Gastroesophageal sphincter (tissue), 4 donors: ENCODE measurements around the gene SYNPR. TPM values are rescaled to one million over a fixed set of nuclear protein-coding genes. Genes with fewer than 3 reads are reported as not detected.

ENCODE experiments used
- ATAC-seq: fragments of 150-250 bp; one replicate; pipeline ENCODE4 v1.9.1; 2016; ENCODE audit warnings: mild to moderate bottlenecking, moderate library complexity
- H3K27ac ChIP-seq, 4 donors: fragments of 200-600 bp; sonication (generic) in 3 of 4; 1 replicate in 3 of 4; 2 replicates in 1 of 4; pipeline ENCODE4 v1.5.1; 2016 to 2019
- H3K27me3 ChIP-seq: fragments of 200-600 bp; sonication (generic); one replicate; pipeline ENCODE4 v1.5.1; 2019
- H3K36me3 ChIP-seq, 2 donors: fragments of 200-600 bp; sonication (generic); one replicate each; pipeline ENCODE4 v1.5.1; 2019; ENCODE audit warnings: control low read depth in 1 of 2
- H3K4me1 ChIP-seq, 3 donors: fragments of 200-600 bp; sonication (generic); 1 replicate in 2 of 3; 2 replicates in 1 of 3; pipeline ENCODE4 v1.5.1; 2016 to 2019; ENCODE audit warnings: control low read depth in 2 of 3
- H3K4me3 ChIP-seq, 2 donors: fragments of 200-600 bp; sonication (generic); one replicate each; pipeline ENCODE4 v1.5.1; 2019; ENCODE audit warnings: mild to moderate bottlenecking in 1 of 2, moderate library complexity in 1 of 2
- H3K9me3 ChIP-seq, 3 donors: fragments of 200-600 bp; sonication (generic); one replicate each; pipeline ENCODE4 v1.5.1; 2017 to 2019; ENCODE audit warnings: control low read depth in 2 of 3
- EP300 ChIP-seq: sonication (generic); formaldehyde crosslinking; IDR thresholded peaks from one replicate; pipeline ENCODE4 v1.6.1; 2017; ENCODE audit warnings: antibody characterized with exemption, mild to moderate bottlenecking
- POLR2A ChIP-seq, 2 donors: fragments of 450-650 bp; IDR thresholded peaks; one replicate each; pipeline ENCODE4 v1.6.1; 2017; ENCODE audit warnings: antibody characterized with exemption in 2 of 2, mild to moderate bottlenecking in 2 of 2, moderate library complexity in 1 of 2
- POLR2AphosphoS5 ChIP-seq: sonication (generic); formaldehyde crosslinking; IDR thresholded peaks from one replicate; pipeline ENCODE4 v1.6.1; 2017; ENCODE audit warnings: antibody characterized with exemption
- WGBS, 2 donors: methylation state at CpG; one replicate each; pipeline ENCODE4 v1.1.5; 2018; ENCODE audit warnings: low coverage in 1 of 2; 5-methylcytosine and 5-hydroxymethylcytosine counted together
- total RNA-seq, 4 donors: library from RNA; depleted of rRNA; stranded (reverse); fragments of >200 nt; gene quantifications; one replicate each; pipeline ENCODE4 v1.1.0, GENCODE V29; 2016
- TF ChIP-seq, protein P1 (sequence below), 4 experiments: fragments of 200-600 bp in 2 of 4; fragments of 450-650 bp in 2 of 4; sonication (generic) in 1 of 4; IDR thresholded peaks; one replicate each; pipeline ENCODE4 v1.5.1; 2017 to 2019; ENCODE audit warnings: antibody characterized with exemption in 4 of 4, mild to moderate bottlenecking in 2 of 4, moderate library complexity in 2 of 4

Gene SYNPR
- total RNA-seq, 4 donors from 2014 or later, result 0.47 TPM; not detected in 3

DNA sequence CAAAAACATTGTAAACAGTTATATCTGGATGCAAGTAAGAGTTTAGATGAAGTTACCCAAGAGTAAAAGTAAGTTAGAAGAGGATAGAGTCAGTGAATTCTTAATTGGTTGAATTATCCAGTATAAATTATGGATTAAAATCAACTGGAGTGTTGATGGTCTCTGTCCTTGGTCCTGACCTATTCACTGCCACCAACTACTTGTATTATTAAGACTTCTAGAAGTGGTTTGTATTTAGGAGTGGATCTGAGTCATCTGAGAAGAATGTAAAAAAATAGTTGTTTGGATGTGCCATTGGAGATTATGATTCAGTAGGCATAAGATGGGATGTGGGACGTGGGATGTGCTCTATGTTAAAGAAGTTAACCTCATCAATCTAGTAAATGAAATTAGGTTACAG lies 86.4 kb downstream of the SYNPR start:
- WGBS, 2 donors, result 0 to 21% methylated on average over 1 of the region's 1 CpG
- no peak for TF ChIP-seq POLR2A (IDR thresholded peaks at IDR 0.05)
- no peak for TF ChIP-seq EP300
- TF ChIP-seq, protein P1, sequence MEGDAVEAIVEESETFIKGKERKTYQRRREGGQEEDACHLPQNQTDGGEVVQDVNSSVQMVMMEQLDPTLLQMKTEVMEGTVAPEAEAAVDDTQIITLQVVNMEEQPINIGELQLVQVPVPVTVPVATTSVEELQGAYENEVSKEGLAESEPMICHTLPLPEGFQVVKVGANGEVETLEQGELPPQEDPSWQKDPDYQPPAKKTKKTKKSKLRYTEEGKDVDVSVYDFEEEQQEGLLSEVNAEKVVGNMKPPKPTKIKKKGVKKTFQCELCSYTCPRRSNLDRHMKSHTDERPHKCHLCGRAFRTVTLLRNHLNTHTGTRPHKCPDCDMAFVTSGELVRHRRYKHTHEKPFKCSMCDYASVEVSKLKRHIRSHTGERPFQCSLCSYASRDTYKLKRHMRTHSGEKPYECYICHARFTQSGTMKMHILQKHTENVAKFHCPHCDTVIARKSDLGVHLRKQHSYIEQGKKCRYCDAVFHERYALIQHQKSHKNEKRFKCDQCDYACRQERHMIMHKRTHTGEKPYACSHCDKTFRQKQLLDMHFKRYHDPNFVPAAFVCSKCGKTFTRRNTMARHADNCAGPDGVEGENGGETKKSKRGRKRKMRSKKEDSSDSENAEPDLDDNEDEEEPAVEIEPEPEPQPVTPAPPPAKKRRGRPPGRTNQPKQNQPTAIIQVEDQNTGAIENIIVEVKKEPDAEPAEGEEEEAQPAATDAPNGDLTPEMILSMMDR (IDR thresholded peaks at IDR 0.05), result no peak
- no peak for TF ChIP-seq POLR2AphosphoS5
- H3K4me1 ChIP-seq, result no peaks in the 10 kb centered on the region

DNA sequence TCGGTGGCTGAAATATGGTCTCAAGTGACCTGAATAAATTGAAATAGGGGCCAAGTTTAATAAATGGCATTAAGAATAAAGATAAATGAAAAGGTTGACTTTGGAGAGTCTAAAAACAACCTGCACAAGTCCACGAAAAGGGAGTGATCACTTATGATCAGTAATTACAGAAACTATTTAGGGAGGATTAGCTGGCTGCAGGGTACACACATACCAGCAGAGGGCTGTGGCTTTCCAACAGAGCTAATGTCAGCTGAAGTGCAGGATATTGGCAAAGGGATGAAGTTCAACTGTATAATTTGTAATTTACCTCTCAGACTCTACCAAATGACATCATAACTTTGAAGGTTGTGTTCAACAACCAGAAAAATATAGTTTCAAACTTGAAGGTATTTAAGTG lies 86.8 kb downstream of the SYNPR start:
- 52 to 60% methylated on average over 2 of the region's 2 CpGs for WGBS, 2 donors
- Histone ChIP-seq H3K4me3 (no peak overlapping the region), H3K27ac (no peak overlapping the region), H3K36me3 (no peaks in the 10 kb centered on the region), H3K9me3 (no peaks in the 10 kb centered on the region), H3K27me3 (no peaks in the 10 kb centered on the region), H3K4me1 (no peaks in the 10 kb centered on the region)
- TF ChIP-seq POLR2A (IDR thresholded peaks at IDR 0.05) (no peak), POLR2AphosphoS5 (no peak), EP300 (no peak)
- TF ChIP-seq, protein P1 (IDR thresholded peaks at IDR 0.05), result no peak
- ATAC-seq, result no peak

More for the DNA sequence above, 86.4 kb downstream of the SYNPR start:
- Histone ChIP-seq H3K36me3 (no peaks in the 10 kb centered on the region), H3K27me3 (no peaks in the 10 kb centered on the region), H3K9me3 (no peaks in the 10 kb centered on the region), H3K27ac (no peak overlapping the region), H3K4me3 (no peak overlapping the region)
- no peak for ATAC-seq

DNA sequence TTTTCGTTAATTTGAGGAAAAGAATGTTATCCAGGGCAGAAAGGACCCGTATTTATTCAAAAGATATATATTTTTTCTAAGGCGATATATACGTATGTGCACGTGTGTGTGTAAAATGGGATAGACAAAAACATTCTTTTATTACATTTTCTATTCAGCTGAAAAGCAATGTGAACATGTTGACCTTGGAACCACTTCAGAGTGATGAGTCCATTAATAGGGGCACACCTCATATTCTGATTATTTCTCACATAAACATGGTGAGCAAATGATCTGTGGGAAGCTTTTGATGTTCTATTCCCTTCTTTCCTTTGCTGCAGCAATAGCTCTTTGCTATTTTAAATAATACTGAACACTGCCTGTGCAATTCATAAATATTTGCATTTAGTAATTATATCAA lies 87.6 kb downstream of the SYNPR start:
- Histone ChIP-seq H3K4me3 (no peak overlapping the region), H3K27me3 (no peaks in the 10 kb centered on the region), H3K9me3 (no peaks in the 10 kb centered on the region), H3K27ac (no peak overlapping the region), H3K4me1 (no peaks in the 10 kb centered on the region), H3K36me3 (no peaks in the 10 kb centered on the region)
- no peak for ATAC-seq
- no peak for TF ChIP-seq POLR2AphosphoS5
- WGBS, 2 donors, result 36 to 60% methylated on average over 5 of the region's 5 CpGs

DNA sequence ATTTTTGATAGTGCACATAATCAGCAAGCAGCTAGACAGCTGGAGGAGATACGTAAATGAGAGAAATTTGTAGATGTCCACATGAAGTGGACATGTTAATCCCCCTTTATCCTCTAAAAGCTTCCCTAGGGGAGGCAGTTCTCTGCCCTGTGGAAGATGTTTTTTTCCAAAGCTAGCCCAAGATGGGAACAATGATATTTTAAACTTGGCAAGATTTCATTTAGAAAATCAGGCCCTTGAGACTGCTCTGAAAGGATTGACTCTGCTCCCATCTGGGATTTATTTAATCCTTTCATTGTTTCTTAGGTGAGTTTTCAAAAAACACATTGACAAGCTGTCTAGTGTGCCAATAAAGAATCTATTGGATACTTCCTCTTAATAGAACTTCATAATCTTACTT lies 92.0 kb downstream of the SYNPR start:
- no peak for ATAC-seq
- H3K27me3 ChIP-seq, result peaks cover 18% of the 10 kb centered on the region
- H3K4me3 ChIP-seq, result no peak overlapping the region
- H3K27ac ChIP-seq, result no peak overlapping the region
- H3K36me3 ChIP-seq, result no peaks in the 10 kb centered on the region
- TF ChIP-seq, protein P1 (IDR thresholded peaks at IDR 0.05), result no peak
- TF ChIP-seq EP300, result no peak
- TF ChIP-seq POLR2AphosphoS5, result no peak
- TF ChIP-seq POLR2A (IDR thresholded peaks at IDR 0.05), result no peak
- WGBS, 2 donors, result 27 to 58% methylated on average over 1 of the region's 1 CpG
- no peaks in the 10 kb centered on the region for H3K4me1 ChIP-seq
- H3K9me3 ChIP-seq, result peaks cover 0 to 4% (median 0%) of the 10 kb centered on the region in 3 donors

DNA sequence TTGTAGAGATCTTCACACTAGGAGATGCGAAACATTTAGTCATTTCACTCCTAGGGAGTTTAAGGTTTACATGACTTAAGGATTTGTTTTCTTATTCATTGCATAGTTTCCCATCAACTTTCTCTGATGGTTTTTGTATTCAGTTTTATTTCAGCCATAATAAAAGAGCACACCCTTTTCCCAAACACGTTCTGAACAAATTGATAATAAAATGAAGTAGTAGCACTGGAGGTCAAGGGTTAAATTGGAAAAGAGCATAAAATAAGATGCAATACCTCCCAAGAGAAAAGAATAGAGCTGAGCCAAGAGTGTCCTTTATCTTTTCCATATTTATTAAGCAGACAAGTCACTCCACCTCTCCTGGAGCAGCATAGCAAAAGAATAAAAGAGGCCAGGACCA lies 104.9 kb downstream of the SYNPR start:
- H3K27ac ChIP-seq, result no peak overlapping the region
- no peak for ATAC-seq
- WGBS, 2 donors, result 39 to 57% methylated on average over 2 of the region's 2 CpGs

More for the DNA sequence above, 104.9 kb downstream of the SYNPR start:
- Histone ChIP-seq H3K9me3 (no peaks in the 10 kb centered on the region), H3K27me3 (peaks cover 3% of the 10 kb centered on the region), H3K4me1 (no peaks in the 10 kb centered on the region), H3K36me3 (no peaks in the 10 kb centered on the region), H3K4me3 (no peak overlapping the region)
- no peak for TF ChIP-seq POLR2A (IDR thresholded peaks at IDR 0.05)
- no peak for TF ChIP-seq POLR2AphosphoS5
- TF ChIP-seq EP300, result no peak
- TF ChIP-seq, protein P1 (IDR thresholded peaks at IDR 0.05), result no peak
